Choroid plexus epithelial cell (primary cell): Measurements from ENCODE around the gene PDZD8.

Source experiments
- DNase-seq: peaks from one replicate; pipeline ENCODE4 v3.0.0-alpha.2; 2010; ENCODE audit warnings: low read depth
- H3K4me3 ChIP-seq: 2 replicates; pipeline ENCODE4 v1.5.1; 2011; ENCODE audit warnings: low read depth, mild to moderate bottlenecking, control low read depth, low read length, moderate library complexity
- CTCF ChIP-seq: conservative IDR thresholded peaks from 2 replicates; pipeline ENCODE4 v1.5.1; 2011; ENCODE audit warnings: low read depth, mild to moderate bottlenecking, control low read depth, inconsistent platforms, low read length, moderate library complexity

PDZD8 gene

GRCh38 chr10:117375360-117376178, at the start of gene PDZD8:
PDZD8 (minus strand) TSS chr10:117375440; CDS start chr10:117375227, 213 bp downstream.
- no peak for TF ChIP-seq CTCF
- DNase-seq: peak; percentile 91
- peak within 1 kb of the TSS; percentile 99 for H3K4me3 ChIP-seq

GRCh38 chr10:117424171-117424570, 48.9 kb upstream of the PDZD8 start:
- no peak for DNase-seq
- no peak overlapping the region for H3K4me3 ChIP-seq
- no peak for TF ChIP-seq CTCF

- DNase-seq: no peak
- TF ChIP-seq CTCF: no peak
- H3K4me3 ChIP-seq: no peak overlapping the region
Observed at GRCh38 chr10:117421985-117422384, 46.7 kb upstream of the PDZD8 start.

- no peak for TF ChIP-seq CTCF
- DNase-seq: no peak
- no peak overlapping the region for H3K4me3 ChIP-seq
Observed at GRCh38 chr10:117420768-117421167, 45.5 kb upstream of the PDZD8 start.

GRCh38 chr10:117419921-117420320, 44.7 kb upstream of the PDZD8 start:
- TF ChIP-seq CTCF: no peak
- no peak for DNase-seq
- H3K4me3 ChIP-seq: no peak overlapping the region

- no peak for TF ChIP-seq CTCF
- no peak for DNase-seq
- no peak overlapping the region for H3K4me3 ChIP-seq
Observed at GRCh38 chr10:117419159-117419558, 43.9 kb upstream of the PDZD8 start.

DNA sequence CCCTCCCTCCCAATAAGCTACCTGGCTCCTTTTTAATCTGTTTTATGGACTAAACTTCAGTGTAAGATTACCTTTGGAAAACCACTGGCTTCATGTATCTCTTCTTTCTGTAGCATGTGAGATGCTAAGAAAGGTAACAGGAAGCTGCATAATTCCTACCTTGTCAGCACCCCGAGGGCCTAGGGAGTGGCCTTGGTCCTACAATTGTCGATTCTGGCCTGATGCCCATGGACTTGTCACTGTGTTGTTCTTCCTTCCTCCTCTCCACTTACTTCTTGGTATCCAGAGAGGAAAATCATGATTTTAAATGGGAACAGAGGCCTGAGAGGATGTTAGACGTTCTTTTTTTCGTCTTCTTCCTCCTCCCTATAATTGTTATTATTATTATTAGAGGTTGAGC, 42.9 kb upstream of the PDZD8 start:
- no peak for TF ChIP-seq CTCF
- DNase-seq: no peak
- no peak overlapping the region for H3K4me3 ChIP-seq
